OCI-LY7 (cell line): ENCODE measurements around the gene SLC24A4.

ENCODE experiments used
- EZH2phosphoT487 ChIP-seq: fragments of 200-600 bp; sonication (generic); IDR thresholded peaks from 2 replicates; pipeline ENCODE4 v1.6.1; 2018; ENCODE audit warnings: low read depth, borderline replicate concordance, mild to moderate bottlenecking, mixed run types, antibody characterized with exemption, low read length, moderate library complexity, mixed read lengths
- TF ChIP-seq, protein P1 (sequence below): fragments of 200-600 bp; sonication (generic); conservative IDR thresholded peaks from 2 replicates; pipeline ENCODE4 v1.5.1; 2014; ENCODE audit warnings: mild to moderate bottlenecking, antibody characterized with exemption, low read length, moderate library complexity, mixed read lengths

DNA sequence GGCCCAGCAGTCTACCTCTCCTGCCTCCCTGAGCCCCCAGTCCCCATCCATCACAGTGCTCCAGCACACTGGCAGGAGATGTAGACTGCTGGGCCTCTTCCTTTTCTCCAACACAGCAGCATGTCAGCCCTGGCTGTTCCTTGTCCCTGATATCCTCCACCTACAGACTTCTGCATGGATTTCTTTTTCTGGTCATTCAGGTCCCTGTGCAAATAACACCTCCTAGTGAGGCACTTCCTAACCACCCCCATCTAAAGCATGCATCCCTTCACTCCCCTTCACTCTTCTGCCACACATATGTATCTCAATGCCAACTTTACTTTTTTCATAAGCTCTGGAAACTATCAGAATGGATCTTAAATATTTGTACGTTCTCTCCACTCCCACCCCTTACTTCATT lies 81.5 kb downstream of the SLC24A4 start:
- TF ChIP-seq, protein P1, sequence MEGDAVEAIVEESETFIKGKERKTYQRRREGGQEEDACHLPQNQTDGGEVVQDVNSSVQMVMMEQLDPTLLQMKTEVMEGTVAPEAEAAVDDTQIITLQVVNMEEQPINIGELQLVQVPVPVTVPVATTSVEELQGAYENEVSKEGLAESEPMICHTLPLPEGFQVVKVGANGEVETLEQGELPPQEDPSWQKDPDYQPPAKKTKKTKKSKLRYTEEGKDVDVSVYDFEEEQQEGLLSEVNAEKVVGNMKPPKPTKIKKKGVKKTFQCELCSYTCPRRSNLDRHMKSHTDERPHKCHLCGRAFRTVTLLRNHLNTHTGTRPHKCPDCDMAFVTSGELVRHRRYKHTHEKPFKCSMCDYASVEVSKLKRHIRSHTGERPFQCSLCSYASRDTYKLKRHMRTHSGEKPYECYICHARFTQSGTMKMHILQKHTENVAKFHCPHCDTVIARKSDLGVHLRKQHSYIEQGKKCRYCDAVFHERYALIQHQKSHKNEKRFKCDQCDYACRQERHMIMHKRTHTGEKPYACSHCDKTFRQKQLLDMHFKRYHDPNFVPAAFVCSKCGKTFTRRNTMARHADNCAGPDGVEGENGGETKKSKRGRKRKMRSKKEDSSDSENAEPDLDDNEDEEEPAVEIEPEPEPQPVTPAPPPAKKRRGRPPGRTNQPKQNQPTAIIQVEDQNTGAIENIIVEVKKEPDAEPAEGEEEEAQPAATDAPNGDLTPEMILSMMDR: no peak
- no peak for TF ChIP-seq EZH2phosphoT487
